ENCODE data around the gene ZSCAN1. TPM values are rescaled to one million over a fixed set of nuclear protein-coding genes. Genes with fewer than 3 reads are reported as not detected.

Gene ZSCAN1
- total and polyA plus RNA-seq, 2 of the 4 experiments (the other 2 are of a cell fraction) = not detected

DNA sequence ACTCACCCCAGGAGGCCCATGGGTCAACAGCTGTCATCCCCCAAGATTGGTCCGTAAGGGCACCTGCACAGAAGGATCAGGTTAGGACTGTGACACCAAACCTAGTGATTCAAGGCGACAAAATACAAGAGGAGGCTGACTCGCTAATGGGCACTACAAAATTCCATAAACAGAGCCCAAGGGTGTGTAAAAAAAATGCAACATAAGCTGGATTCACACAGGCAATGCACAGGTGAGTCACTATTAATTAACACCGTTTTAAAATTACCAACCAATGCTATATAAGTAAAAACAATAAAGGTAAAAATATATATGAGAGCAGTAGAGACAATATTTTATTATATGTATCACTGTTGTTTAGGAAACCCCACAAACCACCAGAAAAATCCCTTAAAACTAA lies 33.1 kb upstream of the ZSCAN1 start:
- POLR2A ChIA-PET (ENCODE audit: unreplicated experiment) = no interaction called here
- H3K4me1 ChIP-seq (ENCODE audit: control insufficient read depth, insufficient read depth, low read length) = no peaks in the 10 kb centered on the region
- no peak overlapping the region for H3K27ac ChIP-seq (ENCODE audit: insufficient read depth, low read length)
- BruUV-seq (replicated peaks) = no TSS peak
- H4K20me1 ChIP-seq (ENCODE audit: insufficient read depth, low read length) = no peaks in the 10 kb centered on the region
- no peak overlapping the region for H3K9ac ChIP-seq (ENCODE audit: low read depth, low read length)
- H2BK15ac ChIP-seq (ENCODE audit: low read depth, low read length) = no peak overlapping the region
- H4K5ac ChIP-seq (ENCODE audit: low read depth, low read length) = no peak overlapping the region
- peaks cover 24 to 39% of the 10 kb centered on the region in 2 experiments for H3K79me1 ChIP-seq (ENCODE audit: low read depth in 1 of 2, low read length in 2 of 2)
- TF ChIP-seq MXI1 (IDR thresholded peaks at IDR 0.05; ENCODE audit: borderline replicate concordance, low read depth, low read length) (no peak), RAD21 (IDR thresholded peaks at IDR 0.05; ENCODE audit: low read length) (no peak), FOS (IDR thresholded peaks at IDR 0.05; ENCODE audit: low read depth, low read length) (no peak), RCOR1 (IDR thresholded peaks at IDR 0.05; ENCODE audit: insufficient replicate concordance, low read length) (no peak), POLR2A (IDR thresholded peaks at IDR 0.05; ENCODE audit: low read depth, low read length) (no peak), MAZ (IDR thresholded peaks at IDR 0.05; ENCODE audit: borderline replicate concordance, low read depth, low read length) (no peak), CEBPB (IDR thresholded peaks at IDR 0.05; ENCODE audit: low read depth, low read length) (no peak), MAFK (IDR thresholded peaks at IDR 0.05; ENCODE audit: low read depth, low read length) (0 out of 2 replicates have a peak, but pooled peaks have one; percentile 22)
- TF ChIP-seq, protein P1, sequence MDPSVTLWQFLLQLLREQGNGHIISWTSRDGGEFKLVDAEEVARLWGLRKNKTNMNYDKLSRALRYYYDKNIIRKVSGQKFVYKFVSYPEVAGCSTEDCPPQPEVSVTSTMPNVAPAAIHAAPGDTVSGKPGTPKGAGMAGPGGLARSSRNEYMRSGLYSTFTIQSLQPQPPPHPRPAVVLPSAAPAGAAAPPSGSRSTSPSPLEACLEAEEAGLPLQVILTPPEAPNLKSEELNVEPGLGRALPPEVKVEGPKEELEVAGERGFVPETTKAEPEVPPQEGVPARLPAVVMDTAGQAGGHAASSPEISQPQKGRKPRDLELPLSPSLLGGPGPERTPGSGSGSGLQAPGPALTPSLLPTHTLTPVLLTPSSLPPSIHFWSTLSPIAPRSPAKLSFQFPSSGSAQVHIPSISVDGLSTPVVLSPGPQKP (IDR thresholded peaks at IDR 0.05; ENCODE audit: borderline replicate concordance, low read depth, low read length) = no peak
- in situ Hi-C loops (cut with MboI; ENCODE audit: low sequenced_read_pairs) (no loop called here), dilution Hi-C loops (cut with HindIII; ENCODE audit: low sequenced_read_pairs, unreplicated experiment) (no loop called here), intact Hi-C loops (cut with micrococcal nuclease) (loop anchor here (10.0 kb wide), 1 partner anchor 154 kb away; the partner anchor contains the start of gene ZNF329)
- H2AFZ ChIP-seq (replicated peaks; ENCODE audit: low read length, poor library complexity) = no peak overlapping the region
- H3K4me2 ChIP-seq (ENCODE audit: low read depth, low read length) = no peak overlapping the region
- H3K27me3 ChIP-seq (ENCODE audit: control insufficient read depth, insufficient read depth, low read length) = no peaks in the 10 kb centered on the region
- no peak overlapping the region for H3K56ac ChIP-seq (ENCODE audit: extremely low read depth, insufficient read depth, low read length)
- H4K8ac ChIP-seq (ENCODE audit: low read depth in 2 of 2, low read length in 2 of 2) = no peak overlapping the region
- H2BK20ac ChIP-seq (ENCODE audit: low read depth, low read length) = no peak overlapping the region
- no peak overlapping the region for H3K14ac ChIP-seq (replicated peaks; ENCODE audit: low read depth, low read length)
- no peak overlapping the region for H3K4ac ChIP-seq (ENCODE audit: low read depth, low read length)
- H2BK5ac ChIP-seq (ENCODE audit: low read depth, low read length, poor library complexity, severe bottlenecking) = no peak overlapping the region
- no peak overlapping the region for H3K23ac ChIP-seq (ENCODE audit: low read depth, low read length)
- no peak overlapping the region for H2AK5ac ChIP-seq (ENCODE audit: low read depth, low read length)
- no peak overlapping the region for H2BK120ac ChIP-seq (ENCODE audit: low read depth, low read length)
- peaks cover 64% of the 10 kb centered on the region for H3K9me3 ChIP-seq (ENCODE audit: control insufficient read depth, insufficient read depth, low read length)
- ATAC-seq (ENCODE audit: low read depth) (no peak), DNase-seq (no peak)
- no peaks in the 10 kb centered on the region for H3K9me1 ChIP-seq (ENCODE audit: insufficient read depth, low read length)
- CTCF ChIA-PET = interaction anchor here (0.6 kb wide), 1 partner anchor 360 kb away, joined by 4 read pairs; no protein-coding TSS in a partner anchor
- no peak overlapping the region for H3K4me3 ChIP-seq (ENCODE audit: insufficient read depth, low read depth, low read length)
- WGBS, 2 experiments (ENCODE audit: extremely low coverage in 2 of 2, insufficient read length in 1 of 2) = 100% methylated on average over 1 of the region's 4 CpGs; no CpG with 5 or more reads in 1 of the 2 experiments
- H3K36me3 ChIP-seq (ENCODE audit: control insufficient read depth, insufficient read depth, low read length) = peaks cover 54% of the 10 kb centered on the region
- no peak overlapping the region for H4K91ac ChIP-seq (ENCODE audit: insufficient read depth, low read depth, low read length)
- H2AK9ac ChIP-seq (replicated peaks; ENCODE audit: low read depth, low read length, poor library complexity) = no peak overlapping the region
- no peak overlapping the region for H3K18ac ChIP-seq (ENCODE audit: low read depth, low read length)
